ENCODE data around the gene TNRC6C.

The TNRC6C gene

GRCh38 chr17:78005452-78006171 lies 47.1 kb downstream of the TNRC6C start:
- Histone ChIP-seq H2AFZ (ENCODE audit: low read length) (no peak overlapping the region), H3K79me1 (ENCODE audit: low read depth, low read length) (peaks cover 1% of the 10 kb centered on the region), H4K91ac (ENCODE audit: low read depth, low read length, poor library complexity) (no peak overlapping the region), H3K9ac (ENCODE audit: low read depth, low read length, poor library complexity) (no peak overlapping the region), H2BK15ac (ENCODE audit: low read length) (no peak overlapping the region), H2BK120ac (ENCODE audit: low read depth, low read length) (no peak overlapping the region), H3K4ac (ENCODE audit: low read length) (no peak overlapping the region), H3K4me2 (ENCODE audit: insufficient read depth, low read length, poor library complexity, severe bottlenecking) (no peak overlapping the region), H3K36me3 (replicated peaks in 1 of 2; ENCODE audit: control insufficient read depth in 2 of 2, insufficient read depth in 2 of 2, low read length in 2 of 2) (peaks cover 4 to 64% of the 10 kb centered on the region in 2 donors), H4K8ac (ENCODE audit: low read depth, low read length) (no peak overlapping the region), H2AK5ac (ENCODE audit: low read depth, low read length) (no peak overlapping the region), H3K4me3 (ENCODE audit: low read length in 2 of 2) (no peak overlapping the region), H2BK12ac (ENCODE audit: low read length) (no peak overlapping the region), H3K27ac (replicated peaks; ENCODE audit: low read length) (no peak overlapping the region), H3K9me3 (replicated peaks in 1 of 2; ENCODE audit: control insufficient read depth in 2 of 2, insufficient read depth in 1 of 2, low read depth in 1 of 2, low read length in 2 of 2) (no peaks in the 10 kb centered on the region), H2BK5ac (ENCODE audit: low read length) (no peak overlapping the region), H3K18ac (ENCODE audit: low read length) (no peak overlapping the region), H3K23ac (ENCODE audit: low read depth, low read length, poor library complexity) (no peak overlapping the region), H3K27me3 (ENCODE audit: control insufficient read depth in 3 of 3, insufficient read depth in 3 of 3, low read depth in 1 of 3, low read length in 3 of 3) (no peaks in the 10 kb centered on the region), H3K14ac (ENCODE audit: low read length) (no peak overlapping the region), H3K4me1 (ENCODE audit: control insufficient read depth in 2 of 2, insufficient read depth in 1 of 2, low read depth in 1 of 2, low read length in 2 of 2) (peaks cover 0 to 5% of the 10 kb centered on the region in 2 donors)
- no peak for DNase-seq (ENCODE audit: low spot score)
- no CpG with 5 or more reads among the region's 3 CpGs for WGBS, 2 donors (ENCODE audit: extremely low coverage in 2 of 2, insufficient read length in 2 of 2, insufficient replicate concordance in 1 of 2)

- no peak overlapping the region for H2BK5ac ChIP-seq (ENCODE audit: low read length)
- no peak overlapping the region for H3K4me3 ChIP-seq (ENCODE audit: low read length in 2 of 2)
- no peak overlapping the region for H3K14ac ChIP-seq (ENCODE audit: low read length)
- H3K23ac ChIP-seq (ENCODE audit: low read depth, low read length, poor library complexity), result no peak overlapping the region
- H2AFZ ChIP-seq (ENCODE audit: low read length), result no peak overlapping the region
- H2BK15ac ChIP-seq (ENCODE audit: low read length), result no peak overlapping the region
- no peak overlapping the region for H3K18ac ChIP-seq (ENCODE audit: low read length)
- no peak overlapping the region for H2BK12ac ChIP-seq (ENCODE audit: low read length)
- no peak overlapping the region for H2BK120ac ChIP-seq (ENCODE audit: low read depth, low read length)
- H3K36me3 ChIP-seq (replicated peaks in 1 of 2; ENCODE audit: control insufficient read depth in 2 of 2, insufficient read depth in 2 of 2, low read length in 2 of 2), result peaks cover 4 to 71% of the 10 kb centered on the region in 2 donors
- peaks cover 1% of the 10 kb centered on the region for H3K79me1 ChIP-seq (ENCODE audit: low read depth, low read length)
- no peak overlapping the region for H2AK5ac ChIP-seq (ENCODE audit: low read depth, low read length)
- no peak overlapping the region for H4K91ac ChIP-seq (ENCODE audit: low read depth, low read length, poor library complexity)
- H3K27me3 ChIP-seq (ENCODE audit: control insufficient read depth in 3 of 3, insufficient read depth in 3 of 3, low read depth in 1 of 3, low read length in 3 of 3), result no peaks in the 10 kb centered on the region
- H4K8ac ChIP-seq (ENCODE audit: low read depth, low read length), result no peak overlapping the region
- H3K4me1 ChIP-seq (ENCODE audit: control insufficient read depth in 2 of 2, insufficient read depth in 1 of 2, low read depth in 1 of 2, low read length in 2 of 2), result peaks cover 0 to 4% of the 10 kb centered on the region in 2 donors
- H3K27ac ChIP-seq (replicated peaks; ENCODE audit: low read length), result no peak overlapping the region
- no peak overlapping the region for H3K4ac ChIP-seq (ENCODE audit: low read length)
- no peak overlapping the region for H3K4me2 ChIP-seq (ENCODE audit: insufficient read depth, low read length, poor library complexity, severe bottlenecking)
- no peak overlapping the region for H3K9ac ChIP-seq (ENCODE audit: low read depth, low read length, poor library complexity)
- no peaks in the 10 kb centered on the region for H3K9me3 ChIP-seq (replicated peaks in 1 of 2; ENCODE audit: control insufficient read depth in 2 of 2, insufficient read depth in 1 of 2, low read depth in 1 of 2, low read length in 2 of 2)
- no peak for DNase-seq (ENCODE audit: low spot score)
Measured at GRCh38 chr17:78006338-78006737, 47.8 kb downstream of the TNRC6C start.

- no peak overlapping the region for H2AK5ac ChIP-seq (ENCODE audit: low read depth, low read length)
- no peaks in the 10 kb centered on the region for H3K27me3 ChIP-seq (ENCODE audit: control insufficient read depth in 3 of 3, insufficient read depth in 3 of 3, low read depth in 1 of 3, low read length in 3 of 3)
- no peak overlapping the region for H4K8ac ChIP-seq (ENCODE audit: low read depth, low read length)
- DNase-seq (ENCODE audit: low spot score), result no peak
- no CpG with 5 or more reads among the region's 2 CpGs for WGBS, 2 donors (ENCODE audit: extremely low coverage in 2 of 2, insufficient read length in 2 of 2, insufficient replicate concordance in 1 of 2)
- no peak overlapping the region for H2BK5ac ChIP-seq (ENCODE audit: low read length)
- H2BK120ac ChIP-seq (ENCODE audit: low read depth, low read length), result no peak overlapping the region
- H3K4me3 ChIP-seq (ENCODE audit: low read length in 2 of 2), result no peak overlapping the region
- no peak overlapping the region for H4K91ac ChIP-seq (ENCODE audit: low read depth, low read length, poor library complexity)
- H3K4me1 ChIP-seq (ENCODE audit: control insufficient read depth in 2 of 2, insufficient read depth in 1 of 2, low read depth in 1 of 2, low read length in 2 of 2), result peaks cover 0 to 3% of the 10 kb centered on the region in 2 donors
- H3K27ac ChIP-seq (replicated peaks; ENCODE audit: low read length), result no peak overlapping the region
- H3K18ac ChIP-seq (ENCODE audit: low read length), result no peak overlapping the region
- H2BK15ac ChIP-seq (ENCODE audit: low read length), result no peak overlapping the region
- no peaks in the 10 kb centered on the region for H3K9me3 ChIP-seq (replicated peaks in 1 of 2; ENCODE audit: control insufficient read depth in 2 of 2, insufficient read depth in 1 of 2, low read depth in 1 of 2, low read length in 2 of 2)
- H2AFZ ChIP-seq (ENCODE audit: low read length), result no peak overlapping the region
- peaks cover 4 to 84% of the 10 kb centered on the region in 2 donors for H3K36me3 ChIP-seq (replicated peaks in 1 of 2; ENCODE audit: control insufficient read depth in 2 of 2, insufficient read depth in 2 of 2, low read length in 2 of 2)
- H3K4me2 ChIP-seq (ENCODE audit: insufficient read depth, low read length, poor library complexity, severe bottlenecking), result no peak overlapping the region
- no peak overlapping the region for H3K23ac ChIP-seq (ENCODE audit: low read depth, low read length, poor library complexity)
- H3K14ac ChIP-seq (ENCODE audit: low read length), result no peak overlapping the region
- peaks cover 1% of the 10 kb centered on the region for H3K79me1 ChIP-seq (ENCODE audit: low read depth, low read length)
- H2BK12ac ChIP-seq (ENCODE audit: low read length), result no peak overlapping the region
- no peak overlapping the region for H3K9ac ChIP-seq (ENCODE audit: low read depth, low read length, poor library complexity)
- no peak overlapping the region for H3K4ac ChIP-seq (ENCODE audit: low read length)
Measured at GRCh38 chr17:78007647-78008046, 49.1 kb downstream of the TNRC6C start.

GRCh38 chr17:78010759-78011158 lies 52.3 kb downstream of the TNRC6C start:
- Histone ChIP-seq H2BK12ac (ENCODE audit: low read length) (no peak overlapping the region), H3K4ac (ENCODE audit: low read length) (no peak overlapping the region), H3K79me1 (ENCODE audit: low read depth, low read length) (no peaks in the 10 kb centered on the region), H3K23ac (ENCODE audit: low read depth, low read length, poor library complexity) (no peak overlapping the region), H3K4me3 (ENCODE audit: low read length in 2 of 2) (no peak overlapping the region), H2AFZ (ENCODE audit: low read length) (no peak overlapping the region), H3K14ac (ENCODE audit: low read length) (no peak overlapping the region), H3K36me3 (replicated peaks in 1 of 2; ENCODE audit: control insufficient read depth in 2 of 2, insufficient read depth in 2 of 2, low read length in 2 of 2) (peaks cover 4 to 72% of the 10 kb centered on the region in 2 donors), H2BK120ac (ENCODE audit: low read depth, low read length) (no peak overlapping the region), H3K27ac (replicated peaks; ENCODE audit: low read length) (no peak overlapping the region), H2BK5ac (ENCODE audit: low read length) (no peak overlapping the region), H2AK5ac (ENCODE audit: low read depth, low read length) (no peak overlapping the region), H4K91ac (ENCODE audit: low read depth, low read length, poor library complexity) (no peak overlapping the region), H2BK15ac (ENCODE audit: low read length) (no peak overlapping the region), H3K4me1 (ENCODE audit: control insufficient read depth in 2 of 2, insufficient read depth in 1 of 2, low read depth in 1 of 2, low read length in 2 of 2) (peaks cover 0 to 3% of the 10 kb centered on the region in 2 donors), H3K18ac (ENCODE audit: low read length) (no peak overlapping the region), H3K9me3 (replicated peaks in 1 of 2; ENCODE audit: control insufficient read depth in 2 of 2, insufficient read depth in 1 of 2, low read depth in 1 of 2, low read length in 2 of 2) (no peaks in the 10 kb centered on the region), H3K9ac (ENCODE audit: low read depth, low read length, poor library complexity) (no peak overlapping the region), H3K27me3 (ENCODE audit: control insufficient read depth in 3 of 3, insufficient read depth in 3 of 3, low read depth in 1 of 3, low read length in 3 of 3) (no peaks in the 10 kb centered on the region), H3K4me2 (ENCODE audit: insufficient read depth, low read length, poor library complexity, severe bottlenecking) (no peak overlapping the region), H4K8ac (ENCODE audit: low read depth, low read length) (no peak overlapping the region)
- WGBS, 2 donors (ENCODE audit: extremely low coverage in 2 of 2, insufficient read length in 2 of 2, insufficient replicate concordance in 1 of 2), result no CpG with 5 or more reads among the region's 7 CpGs
- no peak for DNase-seq (ENCODE audit: low spot score)

Measured in neuronal stem cell (in vitro differentiated cells).